Heart right ventricle (tissue), 16 donors: ENCODE results near the gene CNPY1. TPM values are rescaled to one million over a fixed set of nuclear protein-coding genes. Genes with fewer than 3 reads are reported as not detected.

ENCODE experiments used
- ATAC-seq, 8 donors: fragments of 200-7000 bp; cut with Tn5 transposase; one replicate each; pipeline ENCODE4 v1.9.1; 2020; ENCODE audit warnings: mild to moderate bottlenecking in 8 of 8, moderate library complexity in 8 of 8, moderate number of reproducible peaks in 1 of 8
- DNase-seq, 2 donors: peaks; one replicate each; pipeline ENCODE4 v3.0.0-alpha.2; 2020
- H3K27ac ChIP-seq, 10 donors: fragments of 200-600 bp; sonication (generic) in 2 of 10; one replicate each; pipeline versions ENCODE4 v1.5.0 to v1.8.0; 2020 to 2022; ENCODE audit warnings: mild to moderate bottlenecking in 3 of 10
- H3K27me3 ChIP-seq, 7 donors: fragments of 200-600 bp; one replicate each; pipeline ENCODE4 v1.8.0; 2021 to 2022; ENCODE audit warnings: mild to moderate bottlenecking in 2 of 7
- H3K36me3 ChIP-seq, 9 donors: fragments of 200-600 bp; sonication (generic) in 1 of 9; one replicate each; pipeline versions ENCODE4 v1.5.0 to v1.8.0; 2020 to 2022; ENCODE audit warnings: mild to moderate bottlenecking in 2 of 9
- H3K4me1 ChIP-seq, 9 donors: fragments of 200-600 bp; sonication (generic) in 1 of 9; one replicate each; pipeline versions ENCODE4 v1.5.0 to v1.8.0; 2020 to 2022; ENCODE audit warnings: mild to moderate bottlenecking in 4 of 9
- H3K4me3 ChIP-seq, 10 donors: fragments of 200-600 bp; sonication (generic) in 2 of 10; one replicate each; pipeline versions ENCODE4 v1.5.0 to v1.8.0; 2020 to 2022; ENCODE audit warnings: mild to moderate bottlenecking in 7 of 10, moderate library complexity in 2 of 10
- H3K9me3 ChIP-seq, 11 donors: fragments of 200-600 bp in 10 of 11; sonication (generic) in 2 of 11; one replicate each; pipeline versions ENCODE4 v1.5.0 to v1.8.0; 2013 to 2022; ENCODE audit warnings: mild to moderate bottlenecking in 2 of 11, control low read depth in 1 of 11, moderate library complexity in 1 of 11
- WGBS, 2 donors: extraction: QIAGEN DNeasy Blood & Tissue Kit; methylation state at CpG; one replicate each; pipeline ENCODE4 v1.1.7; 2013; ENCODE audit warnings: inconsistent platforms in 1 of 2; 5-methylcytosine and 5-hydroxymethylcytosine counted together
- intact Hi-C, 10 donors: fragments of 100-400 bp; cut with DNase I; formaldehyde crosslinking; loops; one replicate each; pipeline versions ENCODE4 v1.11.1 to v1.14.2; 2022
- polyA plus RNA-seq, 2 donors: library from polyadenylated mRNA; stranded (reverse); fragments of 200-250 nt; gene quantifications; one replicate each; pipeline ENCODE4 v1.2.3, GENCODE V29; 2013
- total RNA-seq, 10 donors: library from RNA; stranded (reverse); fragmentation: NEBNext Ultra II Directional in 3 of 10; extraction: Animal tissue kit (Norgen Biotek cat#: 25700) in 3 of 10; gene quantifications; one replicate each; pipeline versions ENCODE4 v1.2.1 to v1.2.4, GENCODE V29; 2021 to 2023
- TF ChIP-seq, protein P1 (sequence below), 9 donors: fragments of 200-600 bp; sonication (generic) in 2 of 9; IDR thresholded peaks; one replicate each; pipeline versions ENCODE4 v1.5.0 to v1.8.0; 2021 to 2022; ENCODE audit warnings: antibody characterized with exemption in 9 of 9, mild to moderate bottlenecking in 5 of 9, moderate library complexity in 1 of 9
- donor health status: Arrhythmogenic right ventricular cardiomyopathy.
- donor health status: ischemic (EF 13 %, LVEDD 7.1; RV severe dilation, severe dysfunction).
- donor health status: healthy with polysubstance abuse.
- donor health status: DM: no; HTN: yes; CAD: no.
- donor health status: DM: no; HTN: no; CAD: no.
- donor health status: ischemic (EF 25% LVEDD 6.9; RV normal size, moderate dysfunction).
- donor health status: ischemic (EF 25% LVEDD 5.7; RV mildly dilated, moderate dysfunction).
- donor health status: healthy.
- donor health status: DM: yes; HTN: yes; CAD: no.
- donor health status: Ischemic cardiomyopathy.
- donor health status: ischemic (EF 35%, LVEDD 5.7; RV mildly dilated, moderate dysfunction).
- donor health status: nonischemic (EF 11% LVEDD 7.7; RV severe dilation, severe dysfunction).
- donor health status: DM: yes; HTN: yes; CAD: no.
- donor health status: PGD.
- donor health status: ischemic (EF 29% LVEDD 5.4; RV normal size, mild dysfunction).
- donor health status: nonischemic (EF 23%, LVEDD 6.1; RV moderate dilation, normal function).

The CNPY1 gene
- total and polyA plus RNA-seq, 12 donors, result not detected

DNA sequence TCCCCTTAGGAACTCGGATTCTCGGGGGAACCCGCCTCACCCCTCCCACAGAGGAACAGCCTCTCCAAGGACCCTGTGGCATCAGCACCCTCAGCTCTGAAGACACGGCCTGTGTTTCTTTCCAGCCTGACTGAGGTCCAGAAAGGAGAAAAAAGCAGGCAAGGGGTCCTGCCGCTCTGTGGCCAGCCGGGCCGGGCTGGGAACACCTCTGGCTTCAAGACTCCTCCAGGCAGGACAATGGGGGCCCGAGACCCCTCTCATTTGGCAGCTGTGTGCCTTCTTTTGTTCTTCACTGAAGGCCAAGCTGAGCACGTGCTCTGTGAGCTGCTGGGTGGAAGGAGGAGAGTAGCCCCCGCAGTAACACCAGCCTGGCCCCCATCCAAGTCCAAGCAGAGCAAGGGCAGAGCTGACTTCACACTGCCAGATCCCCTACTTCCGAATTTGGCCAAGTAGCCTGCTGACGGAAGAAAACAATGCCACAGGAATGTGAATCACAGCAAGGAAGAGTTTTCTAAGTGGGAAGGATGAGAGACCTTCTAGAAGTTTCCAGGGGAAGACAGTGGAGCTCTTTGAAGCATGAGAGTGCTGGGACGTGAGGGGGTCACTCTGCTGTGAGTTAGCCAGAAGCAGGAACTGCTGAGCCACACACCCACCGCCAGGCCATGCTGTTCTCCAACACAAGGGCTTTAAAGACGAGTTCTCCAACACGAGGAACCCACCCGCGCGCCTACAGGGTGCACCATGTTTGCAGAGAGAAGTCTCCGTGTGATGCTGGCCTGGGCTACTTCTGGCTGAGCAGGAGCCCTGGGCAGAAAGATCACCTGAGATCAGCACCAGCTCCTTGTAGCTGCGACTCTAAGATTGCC, 3.1 kb downstream of the CNPY1 start:
- H3K9me3 ChIP-seq, result no peaks in the 10 kb centered on the region
- H3K4me1 ChIP-seq, result no peaks in the 10 kb centered on the region
- H3K27me3 ChIP-seq, result peaks cover 0 to 65% (median 60%) of the 10 kb centered on the region in 7 donors
- TF ChIP-seq, protein P1, sequence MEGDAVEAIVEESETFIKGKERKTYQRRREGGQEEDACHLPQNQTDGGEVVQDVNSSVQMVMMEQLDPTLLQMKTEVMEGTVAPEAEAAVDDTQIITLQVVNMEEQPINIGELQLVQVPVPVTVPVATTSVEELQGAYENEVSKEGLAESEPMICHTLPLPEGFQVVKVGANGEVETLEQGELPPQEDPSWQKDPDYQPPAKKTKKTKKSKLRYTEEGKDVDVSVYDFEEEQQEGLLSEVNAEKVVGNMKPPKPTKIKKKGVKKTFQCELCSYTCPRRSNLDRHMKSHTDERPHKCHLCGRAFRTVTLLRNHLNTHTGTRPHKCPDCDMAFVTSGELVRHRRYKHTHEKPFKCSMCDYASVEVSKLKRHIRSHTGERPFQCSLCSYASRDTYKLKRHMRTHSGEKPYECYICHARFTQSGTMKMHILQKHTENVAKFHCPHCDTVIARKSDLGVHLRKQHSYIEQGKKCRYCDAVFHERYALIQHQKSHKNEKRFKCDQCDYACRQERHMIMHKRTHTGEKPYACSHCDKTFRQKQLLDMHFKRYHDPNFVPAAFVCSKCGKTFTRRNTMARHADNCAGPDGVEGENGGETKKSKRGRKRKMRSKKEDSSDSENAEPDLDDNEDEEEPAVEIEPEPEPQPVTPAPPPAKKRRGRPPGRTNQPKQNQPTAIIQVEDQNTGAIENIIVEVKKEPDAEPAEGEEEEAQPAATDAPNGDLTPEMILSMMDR (IDR thresholded peaks at IDR 0.05), result no peak
- 72 to 73% methylated on average over 21 of the region's 21 CpGs for WGBS, 2 donors
- no peak overlapping the region for H3K27ac ChIP-seq
- no peak for ATAC-seq
- intact Hi-C loops, result no loop called here
- H3K4me3 ChIP-seq, result no peak overlapping the region
- H3K36me3 ChIP-seq, result no peaks in the 10 kb centered on the region
- no peak for DNase-seq

DNA sequence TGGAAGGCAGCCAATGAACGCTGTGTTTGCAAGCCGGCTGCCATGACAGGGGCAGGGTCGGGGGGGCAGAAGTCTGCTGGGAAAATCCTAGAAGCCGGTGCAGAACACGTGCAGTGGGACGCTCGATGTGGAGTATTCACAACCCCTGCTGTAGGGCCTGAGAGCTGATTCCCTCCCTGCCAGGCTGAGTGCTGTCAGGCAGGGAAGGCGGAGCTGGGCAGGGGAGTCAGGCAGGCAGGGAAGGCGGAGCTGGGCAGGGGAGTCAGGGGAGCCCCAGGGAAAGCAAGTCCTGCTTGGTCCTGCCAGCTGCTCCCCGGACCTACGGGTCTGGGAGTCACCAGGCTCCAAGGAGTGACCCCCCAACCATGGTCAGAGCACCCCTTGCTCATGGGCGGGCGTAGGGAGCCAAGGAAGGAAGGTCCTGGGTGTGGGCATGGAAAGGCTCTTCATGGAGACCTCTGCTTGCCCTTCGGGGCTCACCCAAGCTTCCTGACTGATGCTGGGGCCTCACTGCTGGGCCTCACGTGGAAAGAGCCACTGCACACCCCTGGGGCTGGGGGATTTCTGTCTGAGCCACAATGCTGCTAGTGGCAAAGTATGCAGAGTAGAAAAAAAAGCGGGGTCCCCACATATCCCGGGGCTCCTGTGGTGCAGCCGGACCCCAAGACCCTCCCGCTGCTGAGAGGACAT, 4.2 kb downstream of the CNPY1 start:
- Histone ChIP-seq H3K9me3 (no peaks in the 10 kb centered on the region), H3K27ac (no peak overlapping the region), H3K4me3 (no peak overlapping the region), H3K27me3 (peaks cover 0 to 64% (median 53%) of the 10 kb centered on the region in 7 donors), H3K4me1 (no peaks in the 10 kb centered on the region), H3K36me3 (no peaks in the 10 kb centered on the region)
- 66 to 70% methylated on average over 19 of the region's 19 CpGs for WGBS, 2 donors
- intact Hi-C loops, result no loop called here
- ATAC-seq, result no peak
- TF ChIP-seq, protein P1 (IDR thresholded peaks at IDR 0.05), result no peak
- no peak for DNase-seq

DNA sequence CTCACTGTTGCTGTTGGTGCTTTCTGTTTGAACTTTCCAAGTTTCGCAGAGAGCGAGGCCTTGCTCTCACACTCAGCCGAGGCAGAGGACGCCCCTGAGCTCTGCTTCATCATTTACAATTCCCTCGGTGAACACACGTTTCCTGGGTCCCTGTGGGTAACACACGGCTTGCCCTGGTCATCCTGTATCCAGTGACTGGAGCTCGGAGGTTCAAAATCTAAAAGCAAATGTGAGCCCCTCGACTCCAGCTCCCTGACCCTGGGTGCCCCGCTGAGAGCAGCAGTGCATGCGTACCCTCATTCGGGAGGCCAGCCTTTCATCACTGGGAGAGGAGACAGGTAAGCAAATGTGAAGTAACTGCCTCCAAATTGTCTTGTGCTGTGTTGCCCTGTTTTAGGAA, 5.8 kb downstream of the CNPY1 start:
- Histone ChIP-seq H3K4me3 (no peak overlapping the region), H3K27ac (no peak overlapping the region), H3K4me1 (no peaks in the 10 kb centered on the region), H3K36me3 (no peaks in the 10 kb centered on the region), H3K9me3 (no peaks in the 10 kb centered on the region), H3K27me3 (peaks cover 0 to 71% (median 57%) of the 10 kb centered on the region in 7 donors)
- TF ChIP-seq, protein P1 (IDR thresholded peaks at IDR 0.05), result no peak
- DNase-seq, result no peak
- WGBS, 2 donors, result 63 to 74% methylated on average over 12 of the region's 12 CpGs
- intact Hi-C loops, result no loop called here
- no peak for ATAC-seq

DNA sequence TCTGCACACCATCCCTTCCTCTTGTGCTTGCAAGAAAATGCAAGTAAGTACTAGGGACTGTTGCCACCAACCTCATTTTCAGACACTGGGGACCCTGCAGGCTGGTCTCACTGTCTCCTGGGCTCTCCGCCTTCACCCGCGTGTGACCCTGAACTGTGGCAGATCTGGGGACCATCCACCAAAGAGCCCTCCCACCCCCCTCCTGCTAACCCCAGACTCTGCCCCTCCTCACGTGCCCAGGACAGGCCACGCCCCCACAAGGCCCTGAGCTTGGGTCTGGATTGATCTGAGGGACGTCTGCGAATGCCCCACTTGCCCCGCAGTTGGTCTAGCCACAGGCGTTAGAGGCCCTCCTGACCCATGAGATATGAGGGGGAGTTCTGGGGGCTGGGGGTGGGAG, 8.1 kb downstream of the CNPY1 start:
- ATAC-seq, result no peak
- TF ChIP-seq, protein P1 (IDR thresholded peaks at IDR 0.05), result no peak
- WGBS, 2 donors, result 40 to 44% methylated on average over 9 of the region's 9 CpGs
- intact Hi-C loops, result no loop called here
- Histone ChIP-seq H3K27me3 (peaks cover 5 to 89% (median 75%) of the 10 kb centered on the region in 7 donors), H3K4me1 (peaks cover 0 to 7% (median 6%) of the 10 kb centered on the region in 9 donors), H3K36me3 (no peaks in the 10 kb centered on the region), H3K9me3 (no peaks in the 10 kb centered on the region), H3K27ac (no peak overlapping the region), H3K4me3 (no peak overlapping the region)
- no peak for DNase-seq
